Memory B cell (primary cell): ENCODE data around the gene PRKAR1B.

Experiments
- ATAC-seq: fragments of 150-1000 bp; cut with Tn5 transposase; 2 replicates; pipeline ENCODE4 v1.10.0; 2021; ENCODE audit warnings: low read depth, mild to moderate bottlenecking, moderate library complexity
- DNase-seq, 2 donors: peaks; one replicate each; pipeline ENCODE4 v3.0.0; 2022; ENCODE audit warnings: low spot score in 2 of 2
- H3K27ac Mint-ChIP-seq: one replicate; pipeline ENCODE4 v1.8.0; 2022; ENCODE audit warnings: mild to moderate bottlenecking, moderate library complexity, mixed read lengths
- H3K27me3 Mint-ChIP-seq: one replicate; pipeline ENCODE4 v1.8.0; 2022; ENCODE audit warnings: mixed read lengths
- H3K36me3 Mint-ChIP-seq: one replicate; pipeline ENCODE4 v1.8.0; 2022; ENCODE audit warnings: mild to moderate bottlenecking, mixed read lengths
- H3K4me1 Mint-ChIP-seq: one replicate; pipeline ENCODE4 v1.8.0; 2022; ENCODE audit warnings: mixed read lengths
- H3K4me3 Mint-ChIP-seq: one replicate; pipeline ENCODE4 v1.8.0; 2022; ENCODE audit warnings: mild to moderate bottlenecking, moderate library complexity, mixed read lengths
- H3K9me3 Mint-ChIP-seq: one replicate; pipeline ENCODE4 v1.8.0; 2022; ENCODE audit warnings: mixed read lengths

PRKAR1B gene

DNA sequence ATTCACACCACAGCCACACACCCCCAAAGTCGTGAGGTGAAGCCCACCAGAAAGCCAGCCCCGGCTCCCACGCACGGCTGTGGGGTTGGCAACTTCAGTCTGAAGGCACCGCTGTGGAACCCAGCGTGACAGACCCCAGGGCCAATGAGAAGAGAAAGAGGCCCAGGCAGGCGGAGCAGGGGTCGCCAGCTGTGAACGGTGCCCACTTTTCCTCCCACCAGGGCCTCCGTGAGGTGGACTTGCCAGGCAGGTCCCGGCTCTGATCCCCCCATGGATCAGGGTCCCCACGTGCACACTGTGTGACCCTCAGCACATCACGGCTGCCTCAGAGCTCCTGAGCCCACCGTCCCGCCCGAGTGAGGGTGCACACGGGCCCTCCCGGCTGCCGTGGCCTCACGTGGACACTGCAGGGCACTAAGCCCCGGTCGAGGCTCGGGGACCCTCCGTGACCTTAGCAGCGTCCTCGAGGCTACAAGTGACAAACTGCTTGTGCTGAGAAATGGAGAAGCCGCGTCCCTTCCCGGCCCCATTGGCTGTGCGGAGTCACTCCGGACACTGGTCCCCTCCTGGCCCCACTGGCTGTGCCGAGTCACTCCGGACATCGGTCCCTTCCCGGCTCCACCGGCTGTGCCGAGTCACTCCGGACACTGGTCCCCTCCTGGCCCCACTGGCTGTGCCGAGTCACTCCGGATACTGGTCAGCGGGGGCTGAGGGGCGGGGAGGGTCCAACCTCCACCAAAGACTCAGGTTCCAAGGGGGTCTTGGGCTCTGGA is 135.0 kb downstream of the PRKAR1B start:
- DNase-seq (no peak), ATAC-seq (no peak)
- peaks cover 7% of the 10 kb centered on the region for H3K9me3 Mint-ChIP-seq
- no peak overlapping the region for H3K27ac Mint-ChIP-seq
- peaks cover 15% of the 10 kb centered on the region for H3K36me3 Mint-ChIP-seq
- H3K4me3 Mint-ChIP-seq, result no peak overlapping the region
- peaks cover 14% of the 10 kb centered on the region for H3K4me1 Mint-ChIP-seq
- H3K27me3 Mint-ChIP-seq, result no peaks in the 10 kb centered on the region

DNA sequence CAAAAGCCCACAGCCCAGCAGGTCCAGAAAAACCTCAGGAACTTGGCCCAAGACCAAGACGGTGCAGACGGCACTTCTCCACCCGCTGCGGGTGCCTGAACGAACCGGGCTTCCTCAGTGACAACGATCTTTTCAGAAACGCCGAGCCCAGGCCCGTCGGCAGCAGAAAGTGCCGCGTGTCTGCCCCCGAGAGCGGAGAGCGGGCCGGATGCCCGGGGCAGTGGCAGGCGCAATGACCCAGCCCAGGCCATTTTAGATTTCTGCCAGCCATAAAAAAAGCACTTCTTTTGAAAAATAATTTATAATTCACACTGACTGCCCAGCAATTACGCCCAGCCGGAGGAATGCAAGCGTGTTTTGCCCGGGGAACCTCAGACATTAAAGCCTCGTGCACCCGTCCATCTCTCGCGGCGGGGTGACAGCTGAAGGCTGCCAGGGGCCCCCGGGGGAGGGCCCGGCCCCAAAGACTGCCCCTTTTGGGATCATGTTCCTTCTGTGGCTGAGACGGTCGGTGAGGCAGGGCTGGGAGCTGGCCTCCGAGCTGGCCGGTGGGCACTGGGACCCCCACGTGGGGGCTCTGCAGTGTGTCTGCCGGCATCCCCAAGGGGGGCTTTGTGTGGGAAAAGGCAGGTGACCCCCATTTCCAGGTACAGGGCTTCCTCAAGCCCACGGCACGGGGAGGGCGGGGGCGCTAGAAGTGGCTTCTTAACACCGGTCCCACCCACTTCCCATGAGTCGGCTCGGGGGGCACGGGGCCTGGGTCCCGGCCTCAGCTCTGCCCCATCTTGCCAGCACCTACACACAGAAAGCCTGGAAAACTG is 136.1 kb downstream of the PRKAR1B start:
- H3K36me3 Mint-ChIP-seq, result peaks cover 16% of the 10 kb centered on the region
- H3K4me1 Mint-ChIP-seq, result peaks cover 16% of the 10 kb centered on the region
- H3K27ac Mint-ChIP-seq, result no peak overlapping the region
- DNase-seq (no peak), ATAC-seq (no peak)
- peaks cover 10% of the 10 kb centered on the region for H3K9me3 Mint-ChIP-seq
- H3K4me3 Mint-ChIP-seq, result no peak overlapping the region
- peaks cover 2% of the 10 kb centered on the region for H3K27me3 Mint-ChIP-seq

DNA sequence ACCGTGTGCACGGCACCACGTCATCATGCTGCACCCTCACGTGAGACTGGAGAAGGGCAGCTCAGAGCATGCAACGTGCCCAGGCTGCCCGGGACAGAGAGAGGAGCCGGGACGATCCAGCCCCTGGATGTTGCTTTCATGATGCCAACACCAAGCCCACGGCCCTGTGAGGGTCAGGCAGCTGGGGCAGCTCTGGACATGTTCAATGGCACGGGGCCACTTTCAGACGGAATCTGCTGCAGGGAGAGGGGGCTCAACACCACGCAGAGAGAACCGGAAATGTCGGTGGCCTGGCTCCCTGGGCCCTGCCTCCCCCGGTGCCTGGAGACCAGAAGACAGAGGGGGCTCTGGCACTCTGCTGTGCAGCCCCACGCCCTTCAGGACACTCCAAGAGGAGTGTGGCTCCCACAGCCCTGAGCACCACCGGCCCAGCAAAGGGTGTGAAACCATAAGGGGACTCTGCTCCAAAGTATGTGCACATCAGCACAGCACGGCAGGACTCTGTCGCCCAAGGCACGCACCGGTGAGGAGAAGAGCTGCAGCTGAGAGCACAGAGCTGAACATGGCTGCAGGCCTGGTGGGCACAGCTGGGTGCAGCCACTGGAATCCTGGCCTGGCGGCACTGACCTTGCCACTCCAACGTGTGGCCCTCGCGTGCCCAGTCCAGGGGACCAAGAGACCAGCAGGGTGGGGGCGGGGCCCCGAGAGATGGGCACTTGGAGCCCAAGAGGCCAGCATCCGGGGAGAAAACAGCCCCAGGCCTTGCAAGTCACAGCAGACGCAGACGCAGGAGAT is 137.1 kb downstream of the PRKAR1B start:
- DNase-seq, result no peak
- Mint-ChIP-seq H3K36me3 (peaks cover 15% of the 10 kb centered on the region), H3K4me1 (peaks cover 19% of the 10 kb centered on the region), H3K4me3 (no peak overlapping the region), H3K9me3 (peaks cover 11% of the 10 kb centered on the region), H3K27me3 (peaks cover 2% of the 10 kb centered on the region), H3K27ac (no peak overlapping the region)
- ATAC-seq, result no peak

DNA sequence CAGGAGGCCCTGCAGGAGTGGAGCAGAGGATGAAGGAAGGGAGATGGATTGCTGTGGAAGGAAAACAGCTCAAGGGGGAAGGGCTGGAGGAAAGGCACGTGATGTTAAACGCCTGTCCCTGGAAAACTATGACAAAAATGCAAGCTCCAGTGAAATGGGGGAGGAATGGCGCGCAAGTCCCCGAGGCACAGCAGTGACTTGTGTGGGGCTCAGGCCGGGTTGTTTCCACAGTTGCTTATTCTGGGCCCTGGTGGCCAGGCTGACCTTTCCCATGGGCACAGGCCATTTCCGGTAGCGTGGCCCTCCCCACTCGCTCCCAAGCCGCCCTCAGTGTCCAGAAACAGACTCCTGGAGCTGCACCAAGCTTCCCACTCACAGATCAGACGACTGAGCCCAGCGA is 139.3 kb downstream of the PRKAR1B start:
- Mint-ChIP-seq H3K4me3 (no peak overlapping the region), H3K27me3 (peaks cover 2% of the 10 kb centered on the region), H3K4me1 (peaks cover 13% of the 10 kb centered on the region), H3K9me3 (peaks cover 11% of the 10 kb centered on the region), H3K27ac (no peak overlapping the region), H3K36me3 (peaks cover 24% of the 10 kb centered on the region)
- DNase-seq, result no peak
- no peak for ATAC-seq

DNA sequence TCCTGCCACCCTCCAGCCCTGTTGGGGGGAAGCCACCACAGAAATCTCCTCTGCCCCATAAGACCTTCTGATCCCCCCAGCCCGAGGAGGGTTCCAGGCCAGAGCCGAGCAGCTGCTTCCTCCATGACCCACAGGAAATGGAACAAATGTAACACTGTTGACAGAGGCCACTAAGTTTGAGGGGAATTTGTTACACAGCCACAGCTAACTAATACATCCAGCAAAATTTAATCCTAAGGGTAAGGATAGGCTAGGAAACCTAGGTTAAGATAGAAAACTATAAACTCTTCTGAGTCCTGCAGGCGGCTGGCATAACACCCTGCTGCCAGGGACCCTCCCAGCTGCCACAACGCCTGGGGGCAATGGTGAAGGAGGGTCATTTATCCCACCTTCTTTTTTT is 140.6 kb downstream of the PRKAR1B start:
- Mint-ChIP-seq H3K4me3 (no peak overlapping the region), H3K4me1 (peaks cover 13% of the 10 kb centered on the region), H3K27me3 (peaks cover 2% of the 10 kb centered on the region), H3K9me3 (peaks cover 11% of the 10 kb centered on the region), H3K27ac (no peak overlapping the region), H3K36me3 (peaks cover 24% of the 10 kb centered on the region)
- ATAC-seq, result no peak
- no peak for DNase-seq

GRCh38 chr7:585873-586272 is 141.2 kb downstream of the PRKAR1B start:
- Mint-ChIP-seq H3K27me3 (peaks cover 2% of the 10 kb centered on the region), H3K36me3 (peaks cover 24% of the 10 kb centered on the region), H3K9me3 (peaks cover 11% of the 10 kb centered on the region), H3K4me3 (no peak overlapping the region), H3K4me1 (peaks cover 13% of the 10 kb centered on the region), H3K27ac (no peak overlapping the region)
- DNase-seq (no peak), ATAC-seq (no peak)

DNA sequence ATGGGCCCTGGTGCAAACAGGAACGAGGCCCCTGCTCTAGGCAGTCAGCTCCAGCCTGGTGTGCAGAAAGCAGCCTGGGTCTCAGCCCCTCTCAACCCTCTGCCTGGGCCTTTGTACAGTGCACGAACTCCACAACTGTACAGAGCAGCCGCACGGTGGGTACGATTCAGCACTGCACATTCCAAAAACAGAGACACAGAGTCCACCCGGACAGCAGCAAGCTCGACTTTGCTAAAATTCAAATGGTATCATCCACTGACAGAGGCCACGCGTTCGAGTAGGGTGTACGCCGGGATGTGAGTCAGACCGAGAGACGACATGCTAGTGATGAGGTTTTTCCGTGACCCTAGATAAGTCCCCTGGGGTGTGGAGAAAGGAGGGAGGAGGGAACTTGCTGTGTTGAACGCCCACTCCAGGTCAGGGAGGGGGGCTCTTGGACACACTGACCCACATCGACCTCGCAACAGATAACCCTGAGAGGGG is 141.8 kb downstream of the PRKAR1B start:
- DNase-seq (no peak), ATAC-seq (no peak)
- Mint-ChIP-seq H3K27me3 (peaks cover 2% of the 10 kb centered on the region), H3K36me3 (peaks cover 24% of the 10 kb centered on the region), H3K4me1 (peaks cover 13% of the 10 kb centered on the region), H3K27ac (no peak overlapping the region), H3K9me3 (peaks cover 11% of the 10 kb centered on the region), H3K4me3 (no peak overlapping the region)

GRCh38 chr7:584820-585219 is 142.3 kb downstream of the PRKAR1B start:
- DNase-seq, result no peak
- no peak overlapping the region for H3K27ac Mint-ChIP-seq
- no peak overlapping the region for H3K4me3 Mint-ChIP-seq
- no peak for ATAC-seq
- peaks cover 11% of the 10 kb centered on the region for H3K9me3 Mint-ChIP-seq
- peaks cover 2% of the 10 kb centered on the region for H3K27me3 Mint-ChIP-seq
- H3K36me3 Mint-ChIP-seq, result peaks cover 24% of the 10 kb centered on the region
- H3K4me1 Mint-ChIP-seq, result peaks cover 13% of the 10 kb centered on the region

DNA sequence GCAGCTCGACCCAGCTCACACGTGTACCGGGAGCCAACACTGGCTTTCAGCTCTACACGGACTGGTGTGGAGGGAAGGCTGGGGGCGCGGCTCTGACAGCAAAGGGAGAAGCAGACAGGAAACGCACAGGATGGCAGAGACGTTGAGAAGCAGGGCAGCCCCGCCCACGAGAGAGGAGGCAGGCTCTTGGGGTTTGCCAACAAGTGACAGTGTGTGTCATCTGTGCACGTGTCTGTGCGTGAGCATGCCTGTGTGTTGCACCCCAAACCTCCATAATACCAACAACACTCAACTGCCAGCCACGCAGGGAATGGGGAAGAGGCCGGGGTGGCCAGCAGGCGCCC is 143.0 kb downstream of the PRKAR1B start:
- ATAC-seq (peak; percentile 52), DNase-seq (no peak)
- no peak overlapping the region for H3K27ac Mint-ChIP-seq
- peaks cover 24% of the 10 kb centered on the region for H3K36me3 Mint-ChIP-seq
- H3K27me3 Mint-ChIP-seq, result peaks cover 2% of the 10 kb centered on the region
- peaks cover 11% of the 10 kb centered on the region for H3K9me3 Mint-ChIP-seq
- H3K4me1 Mint-ChIP-seq, result peaks cover 13% of the 10 kb centered on the region
- peak overlapping the region; percentile 68 for H3K4me3 Mint-ChIP-seq

GRCh38 chr7:583410-584121 is 143.5 kb downstream of the PRKAR1B start:
- peak overlapping the region; percentile 68 for H3K4me3 Mint-ChIP-seq
- peaks cover 2% of the 10 kb centered on the region for H3K27me3 Mint-ChIP-seq
- H3K9me3 Mint-ChIP-seq, result peaks cover 7% of the 10 kb centered on the region

GRCh38 chr7:582931-583330 is 144.2 kb downstream of the PRKAR1B start:
- DNase-seq (no peak), ATAC-seq (no peak)
- Mint-ChIP-seq H3K27ac (no peak overlapping the region), H3K4me1 (peaks cover 6% of the 10 kb centered on the region), H3K36me3 (peaks cover 15% of the 10 kb centered on the region), H3K27me3 (peaks cover 2% of the 10 kb centered on the region), H3K4me3 (no peak overlapping the region), H3K9me3 (peaks cover 3% of the 10 kb centered on the region)

More at GRCh38 chr7:583410-584121, 143.5 kb downstream of the PRKAR1B start:
- Mint-ChIP-seq H3K27ac (no peak overlapping the region), H3K4me1 (peaks cover 10% of the 10 kb centered on the region), H3K36me3 (peaks cover 20% of the 10 kb centered on the region)
- DNase-seq (no peak), ATAC-seq (no peak)

DNA sequence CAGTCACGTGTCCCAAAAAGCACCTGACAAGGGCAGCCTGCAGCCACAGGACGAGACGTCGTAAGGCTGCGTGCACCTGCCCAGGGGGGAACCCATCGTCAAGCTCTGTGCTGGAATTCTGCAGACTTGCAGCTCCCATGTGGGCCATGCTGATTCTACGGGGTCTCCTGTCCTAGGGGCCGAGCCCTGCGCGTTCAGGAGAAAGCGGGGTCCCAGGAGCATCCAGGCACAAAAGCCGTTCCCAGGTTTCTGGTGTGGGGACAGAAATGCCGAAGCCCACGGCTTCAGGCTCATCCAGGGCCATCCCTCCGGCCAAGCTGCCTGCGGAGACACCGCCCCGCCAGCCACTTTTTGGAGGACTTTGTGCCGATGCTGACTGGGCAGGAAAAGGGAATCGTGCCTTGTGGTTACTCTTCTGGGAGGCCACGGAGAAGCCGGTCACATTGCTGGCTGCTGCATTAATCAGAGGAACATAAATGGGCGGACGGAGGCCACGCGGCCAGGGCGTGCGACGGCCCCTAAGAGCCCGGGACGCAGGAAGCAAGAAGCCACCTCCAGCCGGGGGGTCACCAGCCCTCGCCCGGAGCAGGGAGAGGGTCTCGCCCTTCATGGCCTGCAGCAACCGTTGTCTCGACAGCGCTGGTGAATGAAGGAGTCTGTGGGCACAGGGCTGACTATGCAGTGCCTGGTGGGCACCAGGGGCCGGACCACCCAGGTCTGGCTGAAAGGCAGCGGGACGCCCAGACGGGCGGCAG is 144.8 kb downstream of the PRKAR1B start:
- Mint-ChIP-seq H3K27me3 (peaks cover 2% of the 10 kb centered on the region), H3K4me1 (peaks cover 6% of the 10 kb centered on the region), H3K4me3 (no peak overlapping the region), H3K27ac (no peak overlapping the region), H3K36me3 (peaks cover 12% of the 10 kb centered on the region), H3K9me3 (peaks cover 3% of the 10 kb centered on the region)
- DNase-seq, result no peak
- ATAC-seq, result no peak

GRCh38 chr7:578386-578785 is 148.7 kb downstream of the PRKAR1B start:
- Mint-ChIP-seq H3K9me3 (peaks cover 4% of the 10 kb centered on the region), H3K4me3 (no peak overlapping the region), H3K27ac (no peak overlapping the region), H3K4me1 (no peaks in the 10 kb centered on the region), H3K36me3 (peaks cover 9% of the 10 kb centered on the region), H3K27me3 (no peaks in the 10 kb centered on the region)
- ATAC-seq, result no peak
- DNase-seq, result no peak
